HEK293 (cell line): ENCODE results near the gene ZNF775.

Experiments
- HOXA7 ChIP-seq: sonication (generic); formaldehyde crosslinking; IDR thresholded peaks from 2 replicates; pipeline ENCODE4 v1.8.1; 2022; ENCODE audit warnings: missing genetic modification reagents, borderline replicate concordance
- IKZF3 ChIP-seq: fragments of 450-650 bp; IDR thresholded peaks from 2 replicates; pipeline ENCODE4 v1.5.0; 2018; ENCODE audit warnings: missing biosample characterization, mild to moderate bottlenecking, missing genetic modification characterization, moderate library complexity
- ZBTB20 ChIP-seq: fragments of 450-650 bp; formaldehyde crosslinking; IDR thresholded peaks from 2 replicates; pipeline ENCODE4 v1.5.1; 2016; ENCODE audit warnings: missing biosample characterization, missing genetic modification characterization
- ZNF121 ChIP-seq: fragments of 450-650 bp; formaldehyde crosslinking; IDR thresholded peaks from 2 replicates; pipeline ENCODE4 v1.5.1; 2016; ENCODE audit warnings: missing biosample characterization, missing genetic modification characterization
- ZNF140 ChIP-seq: fragments of 450-650 bp; formaldehyde crosslinking; IDR thresholded peaks from 2 replicates; pipeline ENCODE4 v1.5.1; 2016; ENCODE audit warnings: missing biosample characterization, missing genetic modification characterization
- ZNF155 ChIP-seq: fragments of 450-650 bp; formaldehyde crosslinking; IDR thresholded peaks from 2 replicates; pipeline ENCODE4 v1.5.1; 2016; ENCODE audit warnings: missing biosample characterization, missing genetic modification characterization
- ZNF239 ChIP-seq: fragments of 450-650 bp; formaldehyde crosslinking; IDR thresholded peaks from 2 replicates; pipeline ENCODE4 v1.5.1; 2016; ENCODE audit warnings: missing biosample characterization, missing genetic modification characterization
- ZNF24 ChIP-seq: fragments of 450-650 bp; formaldehyde crosslinking; IDR thresholded peaks from 2 replicates; pipeline ENCODE4 v1.5.1; 2016; ENCODE audit warnings: missing biosample characterization, missing genetic modification characterization
- ZNF274 ChIP-seq, 2 experiments: fragments of 200-500 bp in 1 of 2; fragments of 450-650 bp in 1 of 2; sonication (Bioruptor generic) in 1 of 2; formaldehyde crosslinking in 1 of 2; IDR thresholded peaks; 2 replicates each; pipeline versions ENCODE4 v1.5.1 to v1.6.1; 2014 to 2016; ENCODE audit warnings: borderline replicate concordance in 1 of 2, inconsistent platforms in 1 of 2, low read length in 1 of 2, missing biosample characterization in 1 of 2, missing genetic modification characterization in 1 of 2
- ZNF391 ChIP-seq: fragments of 450-650 bp; formaldehyde crosslinking; IDR thresholded peaks from 2 replicates; pipeline ENCODE4 v1.5.1; 2016; ENCODE audit warnings: low read depth, missing biosample characterization, missing genetic modification characterization, borderline replicate concordance
- ZNF530 ChIP-seq: fragments of 450-650 bp; formaldehyde crosslinking; IDR thresholded peaks from 2 replicates; pipeline ENCODE4 v1.5.1; 2016; ENCODE audit warnings: low read depth, missing biosample characterization, missing genetic modification characterization
- ZNF585B ChIP-seq: fragments of 450-650 bp; formaldehyde crosslinking; IDR thresholded peaks from 2 replicates; pipeline ENCODE4 v1.5.1; 2016; ENCODE audit warnings: missing biosample characterization, missing genetic modification characterization
- ZNF677 ChIP-seq: fragments of 450-650 bp; IDR thresholded peaks from 2 replicates; pipeline ENCODE4 v1.5.0; 2018; ENCODE audit warnings: missing biosample characterization, mild to moderate bottlenecking, missing genetic modification characterization, moderate library complexity
- ZNF776 ChIP-seq: fragments of 450-650 bp; formaldehyde crosslinking; IDR thresholded peaks from 2 replicates; pipeline ENCODE4 v1.5.0; 2017; ENCODE audit warnings: missing biosample characterization, missing genetic modification characterization, borderline replicate concordance
- ZNF830 ChIP-seq: fragments of 450-650 bp; IDR thresholded peaks from 2 replicates; pipeline ENCODE4 v1.5.0; 2018; ENCODE audit warnings: missing biosample characterization, missing genetic modification characterization, low read depth, mild to moderate bottlenecking, moderate library complexity
- TF ChIP-seq, protein P1 (sequence below): fragments of 450-650 bp; formaldehyde crosslinking; IDR thresholded peaks from 2 replicates; pipeline ENCODE4 v1.5.1; 2017; ENCODE audit warnings: missing biosample characterization, missing genetic modification characterization
- TF ChIP-seq, protein P2 (sequence below): fragments of 450-650 bp; formaldehyde crosslinking; IDR thresholded peaks from 2 replicates; pipeline ENCODE4 v1.5.1; 2016; ENCODE audit warnings: missing biosample characterization, missing genetic modification characterization
- TF ChIP-seq, protein P3 (sequence below): fragments of 450-650 bp; formaldehyde crosslinking; IDR thresholded peaks from 2 replicates; pipeline ENCODE4 v1.5.1; 2016; ENCODE audit warnings: missing biosample characterization, missing genetic modification characterization
- TF ChIP-seq, protein P4 (sequence below): fragments of 450-650 bp; formaldehyde crosslinking; IDR thresholded peaks from 2 replicates; pipeline ENCODE4 v1.5.1; 2016; ENCODE audit warnings: missing biosample characterization, missing genetic modification characterization
- TF ChIP-seq, protein P5 (sequence below): fragments of 450-650 bp; formaldehyde crosslinking; IDR thresholded peaks from 2 replicates; pipeline ENCODE4 v1.5.1; 2016; ENCODE audit warnings: missing biosample characterization, missing genetic modification characterization
- TF ChIP-seq, protein P6 (sequence below): fragments of 450-650 bp; formaldehyde crosslinking; IDR thresholded peaks from 2 replicates; pipeline ENCODE4 v1.5.1; 2017; ENCODE audit warnings: missing biosample characterization, mild to moderate bottlenecking, missing genetic modification characterization, moderate library complexity
- TF ChIP-seq, protein P7 (sequence below): fragments of 450-650 bp; formaldehyde crosslinking; conservative IDR thresholded peaks from 2 replicates; pipeline ENCODE4 v1.5.1; 2016; ENCODE audit warnings: low read depth, missing biosample characterization, missing genetic modification characterization
- TF ChIP-seq, protein P8 (sequence below): fragments of 450-650 bp; formaldehyde crosslinking; optimal IDR thresholded peaks from 2 replicates; pipeline ENCODE3; 2016; ENCODE audit warnings: missing biosample characterization, mild to moderate bottlenecking, missing genetic modification characterization

The ZNF775 gene

DNA sequence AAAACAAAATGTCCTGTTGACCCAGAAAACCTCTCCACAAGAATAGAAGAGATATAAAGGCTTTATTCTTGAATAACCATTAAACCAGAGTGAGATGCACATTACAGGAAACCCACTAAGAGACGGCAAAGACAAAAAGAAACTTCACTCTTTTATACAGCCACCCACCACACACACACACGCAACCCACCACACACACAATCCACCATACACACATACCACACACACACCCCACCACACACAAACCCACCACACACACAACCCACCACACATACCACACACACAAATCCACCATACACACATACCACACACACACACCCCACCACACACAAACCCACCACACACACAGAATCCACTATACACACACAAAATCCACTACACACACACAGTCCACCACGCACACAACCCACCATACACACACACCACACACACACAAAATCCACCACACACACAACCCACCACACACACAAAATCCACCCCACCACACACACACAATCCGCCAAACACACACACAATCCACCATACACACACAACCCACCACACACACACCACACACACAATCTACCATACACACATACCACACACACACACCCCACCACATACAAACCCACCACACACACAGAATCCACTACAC, 20.0 kb upstream of the ZNF775 start (continued):
- TF ChIP-seq, protein P1, sequence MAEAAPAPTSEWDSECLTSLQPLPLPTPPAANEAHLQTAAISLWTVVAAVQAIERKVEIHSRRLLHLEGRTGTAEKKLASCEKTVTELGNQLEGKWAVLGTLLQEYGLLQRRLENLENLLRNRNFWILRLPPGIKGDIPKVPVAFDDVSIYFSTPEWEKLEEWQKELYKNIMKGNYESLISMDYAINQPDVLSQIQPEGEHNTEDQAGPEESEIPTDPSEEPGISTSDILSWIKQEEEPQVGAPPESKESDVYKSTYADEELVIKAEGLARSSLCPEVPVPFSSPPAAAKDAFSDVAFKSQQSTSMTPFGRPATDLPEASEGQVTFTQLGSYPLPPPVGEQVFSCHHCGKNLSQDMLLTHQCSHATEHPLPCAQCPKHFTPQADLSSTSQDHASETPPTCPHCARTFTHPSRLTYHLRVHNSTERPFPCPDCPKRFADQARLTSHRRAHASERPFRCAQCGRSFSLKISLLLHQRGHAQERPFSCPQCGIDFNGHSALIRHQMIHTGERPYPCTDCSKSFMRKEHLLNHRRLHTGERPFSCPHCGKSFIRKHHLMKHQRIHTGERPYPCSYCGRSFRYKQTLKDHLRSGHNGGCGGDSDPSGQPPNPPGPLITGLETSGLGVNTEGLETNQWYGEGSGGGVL (tag by site-specific recombination), result no peak
- TF ChIP-seq ZNF24 (tag by site-specific recombination) (no peak), HOXA7 (CRISPR knock-in tag) (no peak), ZNF391 (tag by site-specific recombination) (0 out of 2 replicates have a peak, but pooled peaks have one; percentile 18), ZNF140 (no peak), ZBTB20 (no peak), ZNF121 (tag by site-specific recombination) (no peak), IKZF3 (tag by site-specific recombination) (no peak), ZNF585B (no peak), ZNF530 (tag by site-specific recombination) (no peak), ZNF239 (tag by site-specific recombination) (no peak), ZNF155 (tag by site-specific recombination) (no peak; the same call in 1 of the 2 replicates), ZNF677 (tag by site-specific recombination) (no peak), ZNF830 (tag by site-specific recombination) (no peak), ZNF274 (IDR thresholded peaks at IDR 0.05; ENCODE audit: low read length) (no peak), ZNF274 (tag by site-specific recombination; IDR thresholded peaks at IDR 0.05; ENCODE audit: borderline replicate concordance) (no peak), ZNF776 (tag by site-specific recombination) (no peak)
- TF ChIP-seq, protein P2, sequence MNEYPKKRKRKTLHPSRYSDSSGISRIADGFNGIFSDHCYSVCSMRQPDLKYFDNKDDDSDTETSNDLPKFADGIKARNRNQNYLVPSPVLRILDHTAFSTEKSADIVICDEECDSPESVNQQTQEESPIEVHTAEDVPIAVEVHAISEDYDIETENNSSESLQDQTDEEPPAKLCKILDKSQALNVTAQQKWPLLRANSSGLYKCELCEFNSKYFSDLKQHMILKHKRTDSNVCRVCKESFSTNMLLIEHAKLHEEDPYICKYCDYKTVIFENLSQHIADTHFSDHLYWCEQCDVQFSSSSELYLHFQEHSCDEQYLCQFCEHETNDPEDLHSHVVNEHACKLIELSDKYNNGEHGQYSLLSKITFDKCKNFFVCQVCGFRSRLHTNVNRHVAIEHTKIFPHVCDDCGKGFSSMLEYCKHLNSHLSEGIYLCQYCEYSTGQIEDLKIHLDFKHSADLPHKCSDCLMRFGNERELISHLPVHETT (tag by site-specific recombination), result no peak
- TF ChIP-seq, protein P3, sequence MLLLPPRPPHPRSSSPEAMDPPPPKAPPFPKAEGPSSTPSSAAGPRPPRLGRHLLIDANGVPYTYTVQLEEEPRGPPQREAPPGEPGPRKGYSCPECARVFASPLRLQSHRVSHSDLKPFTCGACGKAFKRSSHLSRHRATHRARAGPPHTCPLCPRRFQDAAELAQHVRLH, result no peak
- TF ChIP-seq, protein P4, sequence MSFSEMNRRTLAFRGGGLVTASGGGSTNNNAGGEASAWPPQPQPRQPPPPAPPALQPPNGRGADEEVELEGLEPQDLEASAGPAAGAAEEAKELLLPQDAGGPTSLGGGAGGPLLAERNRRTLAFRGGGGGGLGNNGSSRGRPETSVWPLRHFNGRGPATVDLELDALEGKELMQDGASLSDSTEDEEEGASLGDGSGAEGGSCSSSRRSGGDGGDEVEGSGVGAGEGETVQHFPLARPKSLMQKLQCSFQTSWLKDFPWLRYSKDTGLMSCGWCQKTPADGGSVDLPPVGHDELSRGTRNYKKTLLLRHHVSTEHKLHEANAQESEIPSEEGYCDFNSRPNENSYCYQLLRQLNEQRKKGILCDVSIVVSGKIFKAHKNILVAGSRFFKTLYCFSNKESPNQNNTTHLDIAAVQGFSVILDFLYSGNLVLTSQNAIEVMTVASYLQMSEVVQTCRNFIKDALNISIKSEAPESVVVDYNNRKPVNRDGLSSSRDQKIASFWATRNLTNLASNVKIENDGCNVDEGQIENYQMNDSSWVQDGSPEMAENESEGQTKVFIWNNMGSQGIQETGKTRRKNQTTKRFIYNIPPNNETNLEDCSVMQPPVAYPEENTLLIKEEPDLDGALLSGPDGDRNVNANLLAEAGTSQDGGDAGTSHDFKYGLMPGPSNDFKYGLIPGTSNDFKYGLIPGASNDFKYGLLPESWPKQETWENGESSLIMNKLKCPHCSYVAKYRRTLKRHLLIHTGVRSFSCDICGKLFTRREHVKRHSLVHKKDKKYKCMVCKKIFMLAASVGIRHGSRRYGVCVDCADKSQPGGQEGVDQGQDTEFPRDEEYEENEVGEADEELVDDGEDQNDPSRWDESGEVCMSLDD (tag by site-specific recombination), result no peak
- TF ChIP-seq, protein P5, sequence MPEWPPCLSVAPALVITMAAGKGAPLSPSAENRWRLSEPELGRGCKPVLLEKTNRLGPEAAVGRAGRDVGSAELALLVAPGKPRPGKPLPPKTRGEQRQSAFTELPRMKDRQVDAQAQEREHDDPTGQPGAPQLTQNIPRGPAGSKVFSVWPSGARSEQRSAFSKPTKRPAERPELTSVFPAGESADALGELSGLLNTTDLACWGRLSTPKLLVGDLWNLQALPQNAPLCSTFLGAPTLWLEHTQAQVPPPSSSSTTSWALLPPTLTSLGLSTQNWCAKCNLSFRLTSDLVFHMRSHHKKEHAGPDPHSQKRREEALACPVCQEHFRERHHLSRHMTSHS, result no peak
- TF ChIP-seq, protein P6, sequence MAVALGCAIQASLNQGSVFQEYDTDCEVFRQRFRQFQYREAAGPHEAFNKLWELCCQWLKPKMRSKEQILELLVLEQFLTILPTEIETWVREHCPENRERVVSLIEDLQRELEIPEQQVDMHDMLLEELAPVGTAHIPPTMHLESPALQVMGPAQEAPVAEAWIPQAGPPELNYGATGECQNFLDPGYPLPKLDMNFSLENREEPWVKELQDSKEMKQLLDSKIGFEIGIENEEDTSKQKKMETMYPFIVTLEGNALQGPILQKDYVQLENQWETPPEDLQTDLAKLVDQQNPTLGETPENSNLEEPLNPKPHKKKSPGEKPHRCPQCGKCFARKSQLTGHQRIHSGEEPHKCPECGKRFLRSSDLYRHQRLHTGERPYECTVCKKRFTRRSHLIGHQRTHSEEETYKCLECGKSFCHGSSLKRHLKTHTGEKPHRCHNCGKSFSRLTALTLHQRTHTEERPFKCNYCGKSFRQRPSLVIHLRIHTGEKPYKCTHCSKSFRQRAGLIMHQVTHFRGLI (tag by site-specific recombination), result no peak
- TF ChIP-seq, protein P7, sequence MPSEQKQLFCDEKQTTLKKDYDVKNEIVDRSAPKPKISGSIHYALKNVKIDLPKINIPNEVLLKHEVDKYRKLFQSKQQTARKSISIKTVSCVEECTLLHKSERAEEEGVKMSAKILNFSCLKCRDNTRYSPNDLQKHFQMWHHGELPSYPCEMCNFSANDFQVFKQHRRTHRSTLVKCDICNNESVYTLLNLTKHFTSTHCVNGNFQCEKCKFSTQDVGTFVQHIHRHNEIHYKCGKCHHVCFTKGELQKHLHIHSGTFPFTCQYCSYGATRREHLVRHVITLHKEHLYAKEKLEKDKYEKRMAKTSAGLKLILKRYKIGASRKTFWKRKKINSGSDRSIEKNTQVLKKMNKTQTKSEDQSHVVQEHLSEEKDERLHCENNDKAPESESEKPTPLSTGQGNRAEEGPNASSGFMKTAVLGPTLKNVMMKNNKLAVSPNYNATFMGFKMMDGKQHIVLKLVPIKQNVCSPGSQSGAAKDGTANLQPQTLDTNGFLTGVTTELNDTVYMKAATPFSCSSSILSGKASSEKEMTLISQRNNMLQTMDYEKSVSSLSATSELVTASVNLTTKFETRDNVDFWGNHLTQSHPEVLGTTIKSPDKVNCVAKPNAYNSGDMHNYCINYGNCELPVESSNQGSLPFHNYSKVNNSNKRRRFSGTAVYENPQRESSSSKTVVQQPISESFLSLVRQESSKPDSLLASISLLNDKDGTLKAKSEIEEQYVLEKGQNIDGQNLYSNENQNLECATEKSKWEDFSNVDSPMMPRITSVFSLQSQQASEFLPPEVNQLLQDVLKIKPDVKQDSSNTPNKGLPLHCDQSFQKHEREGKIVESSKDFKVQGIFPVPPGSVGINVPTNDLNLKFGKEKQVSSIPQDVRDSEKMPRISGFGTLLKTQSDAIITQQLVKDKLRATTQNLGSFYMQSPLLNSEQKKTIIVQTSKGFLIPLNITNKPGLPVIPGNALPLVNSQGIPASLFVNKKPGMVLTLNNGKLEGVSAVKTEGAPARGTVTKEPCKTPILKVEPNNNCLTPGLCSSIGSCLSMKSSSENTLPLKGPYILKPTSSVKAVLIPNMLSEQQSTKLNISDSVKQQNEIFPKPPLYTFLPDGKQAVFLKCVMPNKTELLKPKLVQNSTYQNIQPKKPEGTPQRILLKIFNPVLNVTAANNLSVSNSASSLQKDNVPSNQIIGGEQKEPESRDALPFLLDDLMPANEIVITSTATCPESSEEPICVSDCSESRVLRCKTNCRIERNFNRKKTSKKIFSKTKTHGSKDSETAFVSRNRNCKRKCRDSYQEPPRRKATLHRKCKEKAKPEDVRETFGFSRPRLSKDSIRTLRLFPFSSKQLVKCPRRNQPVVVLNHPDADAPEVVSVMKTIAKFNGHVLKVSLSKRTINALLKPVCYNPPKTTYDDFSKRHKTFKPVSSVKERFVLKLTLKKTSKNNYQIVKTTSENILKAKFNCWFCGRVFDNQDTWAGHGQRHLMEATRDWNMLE (tag by site-specific recombination), result no peak
- TF ChIP-seq, protein P8, sequence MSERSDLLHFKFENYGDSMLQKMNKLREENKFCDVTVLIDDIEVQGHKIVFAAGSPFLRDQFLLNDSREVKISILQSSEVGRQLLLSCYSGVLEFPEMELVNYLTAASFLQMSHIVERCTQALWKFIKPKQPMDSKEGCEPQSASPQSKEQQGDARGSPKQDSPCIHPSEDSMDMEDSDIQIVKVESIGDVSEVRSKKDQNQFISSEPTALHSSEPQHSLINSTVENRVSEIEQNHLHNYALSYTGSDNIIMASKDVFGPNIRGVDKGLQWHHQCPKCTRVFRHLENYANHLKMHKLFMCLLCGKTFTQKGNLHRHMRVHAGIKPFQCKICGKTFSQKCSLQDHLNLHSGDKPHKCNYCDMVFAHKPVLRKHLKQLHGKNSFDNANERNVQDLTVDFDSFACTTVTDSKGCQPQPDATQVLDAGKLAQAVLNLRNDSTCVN (tag by site-specific recombination), result no peak
